Stomach (tissue), 4 donors: ENCODE measurements around the gene RAB20.

Source experiments
- POLR2A ChIP-seq, 4 donors: fragments of 450-650 bp; IDR thresholded peaks; one replicate each; pipeline ENCODE4 v1.6.1; 2016; ENCODE audit warnings: antibody characterized with exemption in 4 of 4, control low read depth in 2 of 4, mild to moderate bottlenecking in 1 of 4, moderate library complexity in 1 of 4
- POLR2AphosphoS5 ChIP-seq, 3 donors: sonication (generic); formaldehyde crosslinking; IDR thresholded peaks; one replicate each; pipeline ENCODE4 v1.6.1; 2016; ENCODE audit warnings: antibody characterized with exemption in 3 of 3
- TF ChIP-seq, protein P1 (sequence below), 7 experiments: fragments of 450-650 bp in 4 of 7; fragments of 200-600 bp in 3 of 7; sonication (generic) in 3 of 7; IDR thresholded peaks; one replicate each; pipeline ENCODE4 v1.5.1; 2016 to 2019; ENCODE audit warnings: antibody characterized with exemption in 7 of 7, control low read depth in 2 of 7, mild to moderate bottlenecking in 1 of 7

DNA sequence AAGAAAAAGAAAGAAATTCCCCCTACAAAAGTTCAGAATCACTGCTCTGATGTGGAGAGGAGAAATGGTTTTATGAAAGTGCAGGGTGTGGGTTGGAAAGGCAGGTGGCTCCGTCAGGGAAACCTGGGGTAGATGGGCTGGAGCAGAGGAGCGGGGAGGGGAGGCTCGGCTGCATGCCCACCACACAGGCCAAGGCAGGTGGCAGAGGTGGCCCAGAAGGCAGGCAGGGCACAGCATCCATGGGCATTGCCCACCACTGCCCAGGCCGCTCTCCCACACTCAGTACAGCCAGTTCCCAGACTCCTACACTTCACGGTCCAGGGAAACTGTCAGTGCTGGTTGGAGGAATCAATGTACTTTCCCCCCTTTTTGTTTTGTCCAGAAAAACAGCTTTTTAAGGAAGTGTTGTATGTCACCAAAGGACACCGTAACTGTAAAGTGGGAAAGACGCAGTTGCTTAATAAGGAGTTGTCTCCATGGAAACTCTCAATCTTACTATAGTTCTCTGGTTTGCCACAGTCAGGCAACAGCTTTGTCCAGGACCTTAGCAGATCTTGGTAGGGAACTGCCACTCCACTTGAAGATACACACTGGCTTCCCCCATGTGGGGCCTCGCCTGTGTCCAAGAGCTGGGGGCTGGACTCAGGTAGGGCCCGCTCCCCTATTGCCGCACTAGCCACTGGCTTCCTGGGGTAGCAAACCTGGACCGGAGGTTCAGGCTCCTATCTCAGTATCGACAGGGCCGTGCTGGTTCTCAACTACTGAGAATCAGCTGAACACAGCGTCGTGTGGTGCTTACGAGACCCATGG, 82.9 kb downstream of the RAB20 start:
- TF ChIP-seq POLR2AphosphoS5 (IDR thresholded peaks at IDR 0.05) (no peak), POLR2A (IDR thresholded peaks at IDR 0.05) (no peak)
- TF ChIP-seq, protein P1, sequence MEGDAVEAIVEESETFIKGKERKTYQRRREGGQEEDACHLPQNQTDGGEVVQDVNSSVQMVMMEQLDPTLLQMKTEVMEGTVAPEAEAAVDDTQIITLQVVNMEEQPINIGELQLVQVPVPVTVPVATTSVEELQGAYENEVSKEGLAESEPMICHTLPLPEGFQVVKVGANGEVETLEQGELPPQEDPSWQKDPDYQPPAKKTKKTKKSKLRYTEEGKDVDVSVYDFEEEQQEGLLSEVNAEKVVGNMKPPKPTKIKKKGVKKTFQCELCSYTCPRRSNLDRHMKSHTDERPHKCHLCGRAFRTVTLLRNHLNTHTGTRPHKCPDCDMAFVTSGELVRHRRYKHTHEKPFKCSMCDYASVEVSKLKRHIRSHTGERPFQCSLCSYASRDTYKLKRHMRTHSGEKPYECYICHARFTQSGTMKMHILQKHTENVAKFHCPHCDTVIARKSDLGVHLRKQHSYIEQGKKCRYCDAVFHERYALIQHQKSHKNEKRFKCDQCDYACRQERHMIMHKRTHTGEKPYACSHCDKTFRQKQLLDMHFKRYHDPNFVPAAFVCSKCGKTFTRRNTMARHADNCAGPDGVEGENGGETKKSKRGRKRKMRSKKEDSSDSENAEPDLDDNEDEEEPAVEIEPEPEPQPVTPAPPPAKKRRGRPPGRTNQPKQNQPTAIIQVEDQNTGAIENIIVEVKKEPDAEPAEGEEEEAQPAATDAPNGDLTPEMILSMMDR (IDR thresholded peaks at IDR 0.05): no peak
